HepG2 (cell line): Measurements from ENCODE around the gene NPPA. TPM values are rescaled to one million over a fixed set of nuclear protein-coding genes. Genes with fewer than 3 reads are reported as not detected.

Experiments
- AFF4 ChIP-seq: sonication (generic); formaldehyde crosslinking; IDR thresholded peaks from 2 replicates; pipeline ENCODE4 v1.4.0; 2020; ENCODE audit warnings: missing genetic modification reagents
- CHD4 ChIP-seq: fragments of 200-600 bp; sonication (generic); IDR thresholded peaks from 2 replicates; pipeline ENCODE4 v1.7.0; 2017; ENCODE audit warnings: mild to moderate bottlenecking, low read length, borderline replicate concordance
- EZH2 ChIP-seq: conservative IDR thresholded peaks from 2 replicates; pipeline ENCODE4 v1.6.1; 2012; ENCODE audit warnings: mild to moderate bottlenecking, low read depth, low read length, moderate library complexity
- KDM5B ChIP-seq: sonication (generic); formaldehyde crosslinking; IDR thresholded peaks from 2 replicates; pipeline ENCODE4 v1.4.0; 2020; ENCODE audit warnings: missing genetic modification reagents, mild to moderate bottlenecking, borderline replicate concordance
- MTA3 ChIP-seq: sonication (generic); formaldehyde crosslinking; IDR thresholded peaks from 2 replicates; pipeline ENCODE4 v1.4.0; 2020; ENCODE audit warnings: missing genetic modification reagents
- TGIF2 ChIP-seq: IDR thresholded peaks from 2 replicates; pipeline ENCODE4 v1.6.1; 2016; ENCODE audit warnings: control low read depth, missing compliant biosample characterization
- ZBTB10 ChIP-seq: sonication (generic); formaldehyde crosslinking; IDR thresholded peaks from 2 replicates; pipeline ENCODE4 v1.4.0; 2020; ENCODE audit warnings: missing genetic modification reagents, borderline replicate concordance
- ZNF567 ChIP-seq: sonication (generic); formaldehyde crosslinking; IDR thresholded peaks from 2 replicates; pipeline ENCODE4 v1.8.1; 2023; ENCODE audit warnings: mild to moderate bottlenecking, missing genetic modification reagents, borderline replicate concordance
- ZNF737 ChIP-seq: sonication (generic); formaldehyde crosslinking; IDR thresholded peaks from 2 replicates; pipeline ENCODE4 v1.5.0; 2020; ENCODE audit warnings: missing genetic modification reagents, mild to moderate bottlenecking, borderline replicate concordance
- polyA plus RNA-seq, 8 experiments: library from polyadenylated mRNA; depleted of rRNA in 3 of 8; stranded (reverse) in 7 of 8; unstranded in 1 of 8; fragments of >200 nt; fragmentation: Illumina TruSeq in 4 of 8; extraction: Trizol in 4 of 8; gene quantifications; 2 replicates each; pipeline versions ENCODE4 v1.2.1 to v1.2.3, GENCODE V29; 2011 to 2016; ENCODE audit warnings: low read depth in 4 of 8, missing spikeins in 1 of 8, mixed read lengths in 1 of 8; ENCODE audit not compliant: insufficient read depth in 1 of 8
- total RNA-seq, 5 experiments: library from RNA; depleted of rRNA; stranded (reverse); fragments of >200 nt; fragmentation: Illumina TruSeq; extraction: Trizol; gene quantifications; 2 replicates each; pipeline ENCODE4 v1.2.3, GENCODE V29; 2016; ENCODE audit warnings: low read depth in 1 of 5

Gene NPPA
- total and polyA plus RNA-seq, 2 of the 13 experiments (the other 11 are each of a cell fraction or from before 2014, with no cell fraction given), result not detected

- TF ChIP-seq ZNF737 (CRISPR knock-in tag), result no peak
- TF ChIP-seq TGIF2 (CRISPR knock-in tag), result no peak
- no peak for TF ChIP-seq EZH2
- no peak for TF ChIP-seq MTA3 (CRISPR knock-in tag)
- TF ChIP-seq AFF4 (CRISPR knock-in tag), result no peak
- TF ChIP-seq ZBTB10, result no peak
- no peak for TF ChIP-seq KDM5B (CRISPR knock-in tag)
- TF ChIP-seq CHD4, result no peak
- TF ChIP-seq ZNF567 (CRISPR knock-in tag), result no peak
Measured at GRCh38 chr1:11860083-11860482, 12.5 kb upstream of the NPPA start (continued).
